ENCODE measurements around the gene ITPR2.

GRCh38 chr12:26546535-26547314 lies 286.3 kb downstream of the ITPR2 start:
- TF ChIP-seq POLR2A (IDR thresholded peaks at IDR 0.05; ENCODE audit: low read depth, low read length) (no peak), TAF1 (IDR thresholded peaks at IDR 0.05; ENCODE audit: low read depth, low read length) (no peak), SPI1 (IDR thresholded peaks at IDR 0.05; ENCODE audit: low read depth, low read length) (no peak), POLR2AphosphoS5 (IDR thresholded peaks at IDR 0.05; ENCODE audit: low read depth, low read length) (no peak), PAX5 (IDR thresholded peaks at IDR 0.05; ENCODE audit: insufficient read depth, low read length, severe bottlenecking) (no peak)

Data from GM12891 (cell line).